Activated naive CD8-positive, alpha-beta T cell treated with anti-CD3 and anti-CD28 coated beads for 36 hours (primary cell): ENCODE measurements around the gene ACSF3. TPM values are rescaled to one million over a fixed set of nuclear protein-coding genes. Genes with fewer than 3 reads are reported as not detected.

Experiments
- DNase-seq: peaks from one replicate; pipeline ENCODE4 v3.0.0; 2021
- H3K27ac Mint-ChIP-seq: one replicate; pipeline ENCODE4 v1.8.0; 2022; ENCODE audit warnings: mild to moderate bottlenecking, moderate library complexity, mixed read lengths
- H3K27me3 Mint-ChIP-seq: one replicate; pipeline ENCODE4 v1.8.0; 2022; ENCODE audit warnings: mild to moderate bottlenecking, mixed read lengths
- H3K36me3 Mint-ChIP-seq: one replicate; pipeline ENCODE4 v1.8.0; 2021; ENCODE audit warnings: mild to moderate bottlenecking, mixed read lengths
- H3K4me1 Mint-ChIP-seq: one replicate; pipeline ENCODE4 v1.8.0; 2021; ENCODE audit warnings: mixed read lengths
- H3K4me3 Mint-ChIP-seq: one replicate; pipeline ENCODE4 v1.8.0; 2022; ENCODE audit warnings: mild to moderate bottlenecking, moderate library complexity, mixed read lengths
- H3K9me3 Mint-ChIP-seq: one replicate; pipeline ENCODE4 v1.8.0; 2022; ENCODE audit warnings: mixed read lengths
- total RNA-seq, 2 experiments: library from RNA; stranded (reverse); gene quantifications; one replicate each; pipeline ENCODE4 v1.2.3, GENCODE V29; 2021

The ACSF3 gene
- 10 to 100 TPM; 32.1 to 38.4 TPM for total RNA-seq

DNA sequence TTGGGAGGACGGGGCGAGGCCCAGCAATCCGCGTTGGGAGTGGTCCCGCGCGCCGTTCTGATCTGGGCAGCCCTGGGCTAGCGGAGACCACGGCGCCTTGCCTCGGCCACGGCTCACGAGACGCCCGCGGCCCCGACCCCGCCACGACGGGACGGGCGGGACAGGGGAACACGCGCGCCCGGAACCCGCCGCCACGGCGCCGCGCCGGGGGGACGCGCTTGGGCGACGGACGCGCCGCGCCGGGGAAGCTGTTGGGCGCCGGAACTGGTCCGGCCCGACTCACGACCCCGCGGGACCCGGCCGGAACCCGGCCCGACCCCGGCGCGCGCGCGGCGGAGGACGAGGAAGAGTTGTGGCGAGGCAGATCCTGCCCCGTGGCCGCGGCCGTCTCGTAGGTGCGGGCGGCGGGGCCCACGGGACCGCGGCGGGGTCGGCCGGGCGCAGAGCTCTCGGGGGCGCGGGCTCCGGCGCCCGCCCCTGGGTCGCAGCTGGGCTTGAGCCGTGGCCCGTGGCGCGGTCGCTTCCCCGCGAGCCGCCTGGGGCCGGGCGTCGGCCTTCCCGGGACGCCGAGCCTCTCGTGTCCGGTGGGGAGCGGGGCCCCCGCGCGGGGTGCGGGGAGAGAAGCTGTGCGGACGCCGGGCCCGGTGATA is at the start of gene ACSF3:
TSS of gene ACSF3 (plus strand) at position 251 of the 650 bp plus-strand sequence. CDS start 6,830 bp downstream, outside the sequence.
- H3K9me3 Mint-ChIP-seq = no peaks in the 10 kb centered on the region
- peak within 1 kb of the TSS; percentile 90 for H3K27ac Mint-ChIP-seq

DNA sequence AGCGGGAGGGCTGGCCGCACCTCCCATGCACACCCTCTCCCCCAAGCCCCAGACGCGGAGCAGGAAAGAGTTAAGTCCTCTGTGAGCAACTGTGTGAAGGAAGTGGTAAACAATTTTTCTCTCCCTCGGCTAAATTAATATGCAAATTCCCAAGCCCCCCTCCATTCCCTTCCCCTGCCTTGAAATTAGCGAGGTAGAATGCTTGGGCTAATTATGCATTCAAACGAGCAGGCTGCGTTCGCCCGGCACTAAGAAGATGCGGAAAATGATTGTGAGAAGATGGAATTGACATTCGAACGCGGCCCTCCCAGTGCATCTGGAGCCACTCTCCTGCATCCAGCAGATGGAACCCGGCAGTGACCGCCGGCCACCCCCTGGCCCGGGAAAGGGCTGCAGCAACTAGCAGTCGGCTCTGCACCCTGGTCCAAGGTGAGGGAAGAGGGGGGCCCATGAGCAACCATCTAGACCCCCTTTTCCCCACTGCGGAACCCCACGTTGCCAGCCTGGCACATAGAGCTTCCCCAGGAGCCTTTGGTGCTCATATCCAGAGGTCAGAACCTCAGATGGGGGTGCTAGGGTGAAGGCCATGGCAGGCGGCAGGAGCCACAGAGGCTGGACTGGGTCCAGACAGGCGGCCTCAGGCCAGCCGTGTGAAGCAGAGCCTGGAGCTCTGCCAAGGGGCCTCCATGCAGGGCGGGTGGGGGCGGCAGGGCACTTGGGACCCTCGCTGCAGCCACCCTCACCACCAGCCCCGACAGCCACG is 49.1 kb upstream of the ACSF3 start:
- Mint-ChIP-seq H3K27ac (no peak overlapping the region), H3K4me1 (no peaks in the 10 kb centered on the region), H3K9me3 (peaks cover 2% of the 10 kb centered on the region), H3K27me3 (peaks cover 2% of the 10 kb centered on the region), H3K4me3 (no peak overlapping the region), H3K36me3 (no peaks in the 10 kb centered on the region)
- no peak for DNase-seq

More for the DNA sequence above, at the start of gene ACSF3:
- peaks cover 40% of the 10 kb centered on the region for H3K4me1 Mint-ChIP-seq
- H3K27me3 Mint-ChIP-seq = peaks cover 3% of the 10 kb centered on the region
- peaks cover 7% of the 10 kb centered on the region for H3K36me3 Mint-ChIP-seq
- H3K4me3 Mint-ChIP-seq = peak within 1 kb of the TSS; percentile 95
- peak; percentile 81 for DNase-seq

DNA sequence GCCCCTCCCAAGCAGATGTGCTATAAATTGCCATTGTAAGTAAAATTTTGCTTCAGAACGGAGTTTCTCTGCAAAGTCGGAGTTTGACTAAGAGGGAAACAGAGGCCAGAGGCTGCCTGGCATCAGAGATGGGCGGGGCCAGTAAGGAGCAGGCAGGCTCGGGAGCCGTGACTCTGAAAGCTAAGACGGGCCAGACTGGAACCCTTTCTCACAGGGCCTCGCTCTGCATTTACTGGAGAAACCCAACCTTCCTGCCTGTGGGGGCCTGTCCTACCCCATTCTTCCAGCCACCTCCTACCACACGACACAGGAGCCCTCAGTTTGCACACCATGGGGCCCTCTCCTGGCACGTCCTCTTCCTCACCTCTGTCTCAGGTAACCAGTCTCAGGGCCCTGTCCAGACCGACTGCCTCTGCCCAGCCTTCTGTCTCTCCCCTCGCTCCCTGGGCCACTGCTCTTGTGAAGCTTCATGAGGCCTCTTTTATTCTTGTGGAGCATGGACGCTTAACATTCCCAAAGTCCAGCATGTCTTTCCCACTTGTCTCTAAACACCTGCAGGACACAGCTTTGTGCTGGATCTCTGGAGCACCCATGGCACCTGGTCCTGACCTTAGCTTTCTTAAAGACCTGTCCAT is 48.4 kb upstream of the ACSF3 start:
- Mint-ChIP-seq H3K27me3 (peaks cover 2% of the 10 kb centered on the region), H3K36me3 (no peaks in the 10 kb centered on the region), H3K27ac (no peak overlapping the region), H3K4me1 (no peaks in the 10 kb centered on the region), H3K9me3 (peaks cover 2% of the 10 kb centered on the region), H3K4me3 (no peak overlapping the region)
- DNase-seq = no peak

DNA sequence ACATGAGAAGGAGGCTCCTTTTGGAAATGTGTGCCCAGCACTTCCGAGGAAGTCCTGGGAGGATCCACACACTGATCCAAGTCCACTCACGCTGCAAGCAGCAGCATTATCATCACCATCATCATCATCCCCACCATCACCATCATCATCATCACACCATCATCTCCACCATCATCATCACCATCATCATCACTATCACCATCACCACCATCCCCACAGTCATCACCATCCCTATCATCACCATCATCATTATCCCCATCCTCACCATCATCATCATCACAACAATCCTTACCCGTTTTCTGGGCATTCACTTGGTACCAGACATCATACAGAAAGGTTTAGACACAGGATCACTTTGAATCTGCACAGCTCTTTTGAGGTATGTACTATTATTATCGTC is 47.8 kb upstream of the ACSF3 start:
- Mint-ChIP-seq H3K36me3 (no peaks in the 10 kb centered on the region), H3K9me3 (peaks cover 2% of the 10 kb centered on the region), H3K27me3 (peaks cover 2% of the 10 kb centered on the region), H3K4me1 (no peaks in the 10 kb centered on the region), H3K4me3 (no peak overlapping the region), H3K27ac (no peak overlapping the region)
- no peak for DNase-seq

DNA sequence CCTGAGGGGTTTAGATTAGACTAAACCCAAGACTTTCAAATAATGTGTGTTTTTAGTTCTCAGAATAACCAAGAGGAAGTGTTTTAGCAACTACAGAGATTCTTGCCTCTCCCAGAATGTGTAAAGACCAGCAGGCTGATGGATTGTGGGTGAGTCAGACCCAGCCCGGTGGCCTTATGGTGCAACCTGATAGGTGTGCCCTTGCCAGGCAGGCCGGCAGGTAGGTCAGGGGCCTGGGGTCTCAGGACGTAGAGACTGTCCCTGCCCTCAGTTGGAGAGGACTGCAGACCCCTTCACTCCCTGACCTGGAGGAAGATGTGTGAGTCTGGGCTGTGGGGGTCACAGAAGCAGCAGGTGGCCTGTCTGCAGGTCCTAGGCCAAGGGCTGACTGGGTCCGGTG is 47.2 kb upstream of the ACSF3 start:
- no peak for DNase-seq
- Mint-ChIP-seq H3K27me3 (peaks cover 2% of the 10 kb centered on the region), H3K9me3 (peaks cover 2% of the 10 kb centered on the region), H3K27ac (no peak overlapping the region), H3K36me3 (no peaks in the 10 kb centered on the region), H3K4me3 (no peak overlapping the region), H3K4me1 (no peaks in the 10 kb centered on the region)

DNA sequence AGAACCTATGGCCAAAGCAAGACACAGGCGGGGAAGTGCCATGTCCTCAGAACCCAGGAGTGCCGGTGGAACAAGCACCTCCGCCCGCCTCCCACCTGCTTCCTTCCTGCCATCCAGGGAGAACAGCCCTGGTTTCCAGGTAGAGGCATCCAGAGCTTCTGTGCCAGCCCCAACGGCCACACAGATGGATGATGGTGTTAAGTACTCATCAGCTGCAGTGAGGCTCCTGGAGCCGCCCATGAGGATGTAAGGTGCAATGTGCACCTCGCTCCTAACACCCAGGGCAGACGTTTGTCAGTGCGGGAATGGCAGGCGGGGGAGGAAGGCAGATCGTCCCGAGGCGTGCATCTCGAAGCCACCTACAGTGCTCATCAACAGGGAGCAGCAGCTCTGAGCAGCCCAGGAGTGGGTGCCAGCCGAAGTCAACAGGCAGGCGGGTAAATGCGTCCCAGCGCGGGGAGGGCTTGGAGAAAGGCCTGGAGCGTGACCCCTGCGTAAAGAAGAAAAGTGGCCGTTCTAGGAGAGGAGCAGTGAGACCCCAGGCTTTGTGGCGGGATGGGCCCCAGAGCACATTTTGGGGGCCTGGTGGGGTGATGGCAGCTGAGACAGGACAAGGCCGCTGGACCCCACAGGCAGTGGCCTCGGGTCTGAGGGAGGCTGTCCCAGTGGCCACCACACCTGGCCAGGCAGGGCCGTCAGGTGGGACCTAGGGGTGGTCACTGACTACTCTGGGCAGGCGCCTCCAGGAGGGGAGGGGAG is 46.1 kb upstream of the ACSF3 start:
- Mint-ChIP-seq H3K4me3 (no peak overlapping the region), H3K27me3 (peaks cover 2% of the 10 kb centered on the region), H3K9me3 (peaks cover 2% of the 10 kb centered on the region), H3K36me3 (no peaks in the 10 kb centered on the region), H3K27ac (no peak overlapping the region), H3K4me1 (no peaks in the 10 kb centered on the region)
- DNase-seq = no peak

DNA sequence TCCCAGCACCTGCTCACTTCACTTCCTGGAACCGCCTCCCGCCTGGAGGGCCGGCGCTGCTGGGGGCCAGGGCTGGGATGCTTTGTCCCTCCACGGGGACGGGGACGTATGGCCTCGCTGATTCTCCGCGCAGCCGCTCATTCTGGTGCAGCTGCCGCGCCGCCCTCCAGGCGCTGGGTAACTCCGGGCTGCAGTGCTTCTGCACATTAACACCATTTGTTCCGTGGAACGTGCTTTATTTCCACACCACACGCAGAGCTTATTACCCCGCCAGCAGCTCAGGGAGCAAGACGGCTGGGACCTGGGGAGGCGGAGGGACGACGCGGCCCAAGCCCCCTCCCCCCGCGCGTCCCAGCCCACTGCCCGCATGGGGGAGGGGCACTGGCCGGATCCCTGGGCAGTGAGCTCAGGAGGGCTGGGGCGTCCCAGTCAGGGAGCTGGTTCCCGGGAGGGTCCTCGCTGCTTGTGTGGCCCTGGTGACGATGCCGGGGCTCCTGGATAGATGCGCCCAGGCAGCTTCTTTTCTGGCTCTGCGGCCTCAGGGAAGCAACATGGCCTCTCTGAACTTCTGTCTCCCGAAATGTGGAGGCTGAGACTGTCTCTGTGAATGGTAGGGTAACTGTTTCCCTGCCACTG is 45.4 kb upstream of the ACSF3 start:
- Mint-ChIP-seq H3K9me3 (peaks cover 2% of the 10 kb centered on the region), H3K27ac (no peak overlapping the region), H3K4me3 (no peak overlapping the region), H3K4me1 (no peaks in the 10 kb centered on the region), H3K36me3 (no peaks in the 10 kb centered on the region), H3K27me3 (peaks cover 2% of the 10 kb centered on the region)
- DNase-seq = no peak

DNA sequence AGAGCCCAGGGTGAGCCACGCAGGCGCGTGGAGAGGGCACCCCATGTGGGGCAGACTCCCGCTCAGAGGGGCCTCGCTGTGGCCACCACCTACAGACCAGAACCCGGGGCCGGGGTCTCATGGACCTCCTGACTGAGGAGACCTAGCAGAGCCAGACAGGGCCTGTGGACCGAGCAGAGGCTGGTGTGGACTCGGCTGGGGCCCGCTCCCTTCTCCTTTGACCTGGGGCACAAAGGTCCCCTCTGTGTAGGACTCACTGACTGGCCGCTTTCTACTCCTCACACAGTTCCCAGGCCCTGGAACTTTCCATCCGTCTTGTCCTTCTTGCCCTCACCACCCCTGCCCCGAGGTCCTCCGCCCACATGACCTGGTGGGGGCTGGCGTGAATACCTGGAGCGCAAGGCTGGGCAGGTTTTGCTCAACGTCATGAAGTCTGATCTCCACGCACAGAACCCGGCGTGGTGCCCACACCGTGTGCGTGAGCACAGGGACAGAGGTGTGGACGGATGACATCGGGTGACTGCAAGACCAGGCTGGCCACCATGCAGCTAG is 44.7 kb upstream of the ACSF3 start:
- no peak for DNase-seq
- peaks cover 2% of the 10 kb centered on the region for H3K9me3 Mint-ChIP-seq
- H3K27me3 Mint-ChIP-seq = peaks cover 2% of the 10 kb centered on the region
- H3K4me1 Mint-ChIP-seq = no peaks in the 10 kb centered on the region
- no peaks in the 10 kb centered on the region for H3K36me3 Mint-ChIP-seq
- no peak overlapping the region for H3K27ac Mint-ChIP-seq
- no peak overlapping the region for H3K4me3 Mint-ChIP-seq

DNA sequence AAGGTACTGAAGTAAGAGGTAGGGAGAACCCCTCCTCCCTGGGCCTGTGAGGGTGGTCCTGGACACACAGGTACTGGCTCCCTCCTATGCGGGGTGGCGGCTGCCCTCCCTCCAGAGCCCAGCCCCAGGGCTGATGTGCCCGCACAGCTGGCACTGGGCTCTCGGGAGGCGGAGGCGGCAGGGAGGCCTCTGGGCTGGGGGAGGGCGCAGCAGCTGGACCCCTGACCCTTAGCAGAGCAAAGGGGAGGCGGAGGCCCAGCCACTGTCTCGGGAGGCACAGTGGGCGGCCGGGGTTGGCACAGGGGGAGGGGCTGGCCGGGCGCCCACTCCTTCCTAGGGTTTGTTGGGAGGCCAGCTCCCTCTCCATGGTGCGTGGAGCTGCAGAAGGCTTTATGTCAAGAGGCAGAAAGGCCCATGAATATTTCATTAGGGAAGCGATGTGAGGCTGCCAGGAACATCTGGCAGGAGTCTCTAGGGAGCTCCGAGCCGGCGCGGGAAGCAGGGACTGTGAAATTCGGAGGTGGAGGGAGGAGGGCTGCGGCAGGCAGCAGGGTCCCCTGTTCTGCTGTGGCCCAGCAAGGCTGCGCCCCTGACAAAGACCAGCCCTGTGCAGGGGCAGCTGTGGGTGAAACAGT is 44.1 kb upstream of the ACSF3 start:
- DNase-seq = no peak
- Mint-ChIP-seq H3K27ac (no peak overlapping the region), H3K36me3 (no peaks in the 10 kb centered on the region), H3K27me3 (no peaks in the 10 kb centered on the region), H3K4me1 (no peaks in the 10 kb centered on the region), H3K4me3 (no peak overlapping the region), H3K9me3 (peaks cover 2% of the 10 kb centered on the region)

DNA sequence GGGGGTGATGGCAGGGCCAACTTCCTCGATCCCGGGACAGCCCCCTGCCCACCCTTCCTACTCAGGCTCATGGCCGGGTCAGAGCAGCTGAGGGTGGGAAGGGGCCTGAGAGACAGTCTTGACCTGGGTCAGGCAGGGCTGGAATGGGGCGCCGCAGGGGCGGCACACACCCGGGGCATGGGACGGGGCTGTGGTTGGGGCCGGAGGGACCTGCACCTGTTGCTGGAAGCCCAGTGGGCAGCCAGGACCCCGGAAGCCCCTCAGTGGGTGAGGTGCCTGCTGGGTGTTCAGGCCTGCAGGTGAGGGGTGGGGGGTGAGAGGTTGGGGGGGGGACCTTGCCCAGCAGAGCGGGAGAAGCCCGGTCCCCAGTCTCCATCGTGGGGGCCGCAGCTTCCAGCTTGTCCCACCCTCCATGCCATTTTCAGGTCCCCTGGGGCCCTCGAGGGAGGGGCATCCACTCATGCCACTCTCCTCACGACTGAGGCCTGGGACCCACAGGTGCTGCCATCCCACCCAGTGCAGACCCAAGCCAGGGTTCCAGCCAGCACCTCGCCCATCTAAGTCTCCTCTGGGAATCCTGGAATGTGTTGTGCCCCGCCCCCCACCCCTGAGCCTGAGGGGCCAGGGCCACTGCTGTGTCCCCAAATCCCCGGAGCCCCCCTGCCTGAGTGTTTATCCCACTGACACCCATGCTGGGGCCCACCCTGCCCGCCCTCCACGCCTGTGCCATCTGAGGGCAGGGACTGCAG is 43.4 kb upstream of the ACSF3 start:
- no peak for DNase-seq
- H3K4me1 Mint-ChIP-seq = no peaks in the 10 kb centered on the region

DNA sequence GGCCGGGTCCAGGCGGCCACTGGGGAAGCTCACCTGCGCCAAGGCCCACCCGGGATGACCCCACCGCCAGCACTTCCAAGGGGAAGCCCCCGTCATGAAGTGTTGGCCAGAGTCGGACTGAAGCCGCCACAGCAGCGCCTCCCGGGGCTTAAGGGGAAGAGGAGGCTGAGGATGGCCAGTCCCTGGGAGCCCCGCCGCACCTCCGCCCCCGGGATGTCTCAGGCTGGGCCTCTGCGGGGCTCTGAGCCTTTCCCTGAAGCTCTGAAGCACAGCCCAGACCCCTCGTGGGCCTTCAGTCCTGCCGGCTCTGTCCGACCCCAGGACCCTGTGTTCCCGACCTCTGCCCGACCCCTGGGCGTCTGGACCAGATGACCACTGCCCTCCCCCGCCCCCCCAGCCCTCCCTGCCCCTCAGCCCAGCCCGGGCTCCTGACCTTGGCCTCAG is 42.8 kb upstream of the ACSF3 start:
- DNase-seq = no peak
- Mint-ChIP-seq H3K9me3 (peaks cover 1% of the 10 kb centered on the region), H3K4me3 (no peak overlapping the region), H3K27ac (no peak overlapping the region), H3K27me3 (no peaks in the 10 kb centered on the region), H3K36me3 (no peaks in the 10 kb centered on the region), H3K4me1 (no peaks in the 10 kb centered on the region)

More for the DNA sequence above, 43.4 kb upstream of the ACSF3 start:
- Mint-ChIP-seq H3K27ac (no peak overlapping the region), H3K27me3 (no peaks in the 10 kb centered on the region), H3K4me3 (no peak overlapping the region), H3K9me3 (peaks cover 2% of the 10 kb centered on the region), H3K36me3 (no peaks in the 10 kb centered on the region)

DNA sequence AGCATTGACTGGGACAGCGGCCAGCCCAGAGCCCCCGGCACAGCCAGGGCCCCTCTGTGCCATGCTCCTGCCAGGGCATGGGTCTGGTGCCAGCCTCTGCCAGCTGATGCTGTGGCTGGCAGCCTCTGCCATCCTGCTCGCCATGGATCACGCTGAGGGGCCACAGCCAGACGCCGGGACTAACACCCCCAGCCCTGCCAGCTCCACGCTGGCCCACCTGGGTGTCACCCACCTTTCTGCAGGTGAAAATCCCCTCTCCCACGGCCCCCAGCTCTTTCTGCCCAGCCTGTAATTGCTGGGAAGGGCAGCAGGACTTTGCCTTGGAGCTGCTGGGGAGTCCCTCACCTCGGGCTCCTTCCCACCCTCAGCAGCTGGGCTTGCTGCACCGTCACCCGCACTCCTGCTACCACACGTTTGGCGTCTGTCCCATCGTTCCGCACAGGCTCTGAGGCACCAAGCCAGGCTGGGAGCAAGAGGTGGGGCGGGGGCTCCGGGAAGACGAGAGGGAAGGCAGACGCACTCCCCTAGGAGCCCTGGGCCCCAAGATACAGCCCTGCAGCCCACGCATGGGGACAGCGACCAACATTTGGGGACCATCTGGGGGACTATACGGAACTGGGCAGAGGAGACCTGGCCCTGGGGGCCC is 42.0 kb upstream of the ACSF3 start:
- no peak for DNase-seq
- Mint-ChIP-seq H3K4me3 (no peak overlapping the region), H3K27ac (no peak overlapping the region), H3K4me1 (no peaks in the 10 kb centered on the region), H3K9me3 (no peaks in the 10 kb centered on the region), H3K36me3 (no peaks in the 10 kb centered on the region), H3K27me3 (no peaks in the 10 kb centered on the region)
